Measurements from ENCODE around the gene PAQR5.

- TF ChIP-seq CTCF (IDR thresholded peaks at IDR 0.05; ENCODE audit: insufficient read depth, low read depth, low read length), result no peak
- no peak for TF ChIP-seq EZH2 (IDR thresholded peaks at IDR 0.05; ENCODE audit: insufficient read depth, low read length)
Measured at GRCh38 chr15:69398491-69398891, 99.8 kb downstream of the PAQR5 start.

Data from astrocyte (in vitro differentiated cells and primary cell).